HG03103 (cell line): ENCODE data around the gene PTP4A2.

ENCODE experiments used
- ATAC-seq: cut with Tn5 transposase; IDR thresholded peaks from one replicate; pipeline ENCODE4 v1.9.1; 2021; ENCODE audit warnings: low read depth; ENCODE audit not compliant: unreplicated experiment

Gene PTP4A2

GRCh38 chr1:31938184-31938975, at the start of gene PTP4A2:
Gene PTP4A2, minus strand, starts transcription at chr1:31938368. Its CDS starts 19,303 bp downstream, at chr1:31919065.
- ATAC-seq, result peak; percentile 54

- no peak for ATAC-seq
These were observed 49.0 kb upstream of the PTP4A2 start for GRCh38 chr1:31987135-31987619.

- no peak for ATAC-seq
These were observed 47.3 kb upstream of the PTP4A2 start for GRCh38 chr1:31985430-31985829.

GRCh38 chr1:31984419-31985347, 46.5 kb upstream of the PTP4A2 start:
- ATAC-seq, result no peak

GRCh38 chr1:31981972-31982371, 43.8 kb upstream of the PTP4A2 start:
- ATAC-seq, result no peak

- no peak for ATAC-seq
These were observed 43.3 kb upstream of the PTP4A2 start for GRCh38 chr1:31981456-31981839.

GRCh38 chr1:31980835-31981455, 42.8 kb upstream of the PTP4A2 start:
- ATAC-seq, result no peak

- ATAC-seq, result no peak
These were observed 40.8 kb upstream of the PTP4A2 start for GRCh38 chr1:31978843-31979400.

GRCh38 chr1:31977385-31978131, 39.4 kb upstream of the PTP4A2 start:
- ATAC-seq, result no peak

- no peak for ATAC-seq
These were observed 38.2 kb upstream of the PTP4A2 start for GRCh38 chr1:31976401-31976800.

- no peak for ATAC-seq
These were observed 32.7 kb upstream of the PTP4A2 start for GRCh38 chr1:31970873-31971272.

GRCh38 chr1:31961536-31961935, 23.4 kb upstream of the PTP4A2 start:
- ATAC-seq, result no peak

GRCh38 chr1:31959521-31960340, 21.6 kb upstream of the PTP4A2 start:
- ATAC-seq, result no peak

GRCh38 chr1:31957701-31958674, 19.8 kb upstream of the PTP4A2 start:
- ATAC-seq, result no peak

GRCh38 chr1:31955917-31956736, 18.0 kb upstream of the PTP4A2 start:
- ATAC-seq, result no peak

- ATAC-seq, result no peak
These were observed 16.6 kb upstream of the PTP4A2 start for GRCh38 chr1:31954607-31955283.

GRCh38 chr1:31952825-31953220, 14.7 kb upstream of the PTP4A2 start:
- no peak for ATAC-seq
